Activated naive CD4-positive, alpha-beta T cell treated with anti-CD3 and anti-CD28 coated beads, Interleukin-2, amount 50 U/mL, for 72 hours (primary cell): ENCODE measurements around the gene MYADML2. TPM values are rescaled to one million over a fixed set of nuclear protein-coding genes. Genes with fewer than 3 reads are reported as not detected.
A peak's percentile ranks its signal among the peaks of the same experiment; 100 is the strongest.

ENCODE experiments used
- ATAC-seq, 2 donors: fragments of 150-1000 bp; cut with Tn5 transposase; 2 replicates each; pipeline ENCODE4 v1.10.0; 2021; ENCODE audit warnings: mild to moderate bottlenecking in 2 of 2, moderate library complexity in 2 of 2
- DNase-seq, 2 donors: peaks; one replicate each; pipeline ENCODE4 v3.0.0; 2021 to 2022; ENCODE audit warnings: low spot score in 2 of 2
- H3K27ac Mint-ChIP-seq, 2 donors: one replicate each; pipeline ENCODE4 v1.8.0; 2022; ENCODE audit warnings: mild to moderate bottlenecking in 2 of 2, mixed read lengths in 2 of 2
- H3K36me3 Mint-ChIP-seq, 2 donors: one replicate each; pipeline ENCODE4 v1.8.0; 2022; ENCODE audit warnings: mixed read lengths in 2 of 2
- H3K9me3 Mint-ChIP-seq, 2 donors: one replicate each; pipeline ENCODE4 v1.8.0; 2022; ENCODE audit warnings: mixed read lengths in 2 of 2
- total RNA-seq, 2 donors: library from RNA; stranded (reverse); gene quantifications; one replicate each; pipeline ENCODE4 v1.2.3, GENCODE V29; 2022

The MYADML2 gene
- total RNA-seq, 2 donors from 2014 or later = not detected

DNA sequence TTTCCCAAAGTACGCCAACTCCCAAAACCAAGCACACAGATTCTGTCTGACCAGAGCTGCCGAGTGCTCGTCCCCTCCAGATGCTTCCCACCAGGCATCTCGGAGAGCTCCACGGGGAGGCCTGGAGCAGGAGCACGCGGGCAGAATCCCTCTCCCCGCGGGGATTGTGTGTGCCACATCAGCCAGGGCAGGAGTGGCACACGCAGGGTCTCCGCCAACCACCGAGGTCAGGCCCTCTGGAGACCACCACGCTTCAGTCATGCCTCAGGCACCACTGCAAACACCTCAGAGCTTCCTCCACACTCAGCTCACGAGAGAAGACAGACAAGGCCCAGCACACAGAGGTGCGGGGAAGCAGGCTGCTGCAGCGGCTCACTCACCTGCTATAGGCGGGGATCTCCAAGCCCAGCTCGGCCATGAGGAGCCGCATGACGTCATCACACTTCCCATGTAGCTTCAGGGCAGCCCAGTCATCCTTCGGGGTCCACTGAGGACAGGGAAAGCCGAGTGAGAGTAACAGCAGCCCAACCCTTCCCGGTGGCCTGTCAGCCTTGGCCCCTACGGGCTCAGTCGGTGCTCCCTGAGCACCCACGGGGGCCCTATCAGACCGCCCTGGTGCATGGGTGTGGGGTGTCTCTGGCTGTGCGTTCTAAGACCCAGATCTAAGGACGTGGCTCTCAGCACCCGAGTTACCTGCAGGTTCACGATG is 33.5 kb downstream of the MYADML2 start:
- no peak for ATAC-seq
- no peak for DNase-seq
- Mint-ChIP-seq H3K9me3 (no peaks in the 10 kb centered on the region), H3K27ac (no peak overlapping the region), H3K36me3 (peaks cover 0 to 8% of the 10 kb centered on the region in 2 donors)

DNA sequence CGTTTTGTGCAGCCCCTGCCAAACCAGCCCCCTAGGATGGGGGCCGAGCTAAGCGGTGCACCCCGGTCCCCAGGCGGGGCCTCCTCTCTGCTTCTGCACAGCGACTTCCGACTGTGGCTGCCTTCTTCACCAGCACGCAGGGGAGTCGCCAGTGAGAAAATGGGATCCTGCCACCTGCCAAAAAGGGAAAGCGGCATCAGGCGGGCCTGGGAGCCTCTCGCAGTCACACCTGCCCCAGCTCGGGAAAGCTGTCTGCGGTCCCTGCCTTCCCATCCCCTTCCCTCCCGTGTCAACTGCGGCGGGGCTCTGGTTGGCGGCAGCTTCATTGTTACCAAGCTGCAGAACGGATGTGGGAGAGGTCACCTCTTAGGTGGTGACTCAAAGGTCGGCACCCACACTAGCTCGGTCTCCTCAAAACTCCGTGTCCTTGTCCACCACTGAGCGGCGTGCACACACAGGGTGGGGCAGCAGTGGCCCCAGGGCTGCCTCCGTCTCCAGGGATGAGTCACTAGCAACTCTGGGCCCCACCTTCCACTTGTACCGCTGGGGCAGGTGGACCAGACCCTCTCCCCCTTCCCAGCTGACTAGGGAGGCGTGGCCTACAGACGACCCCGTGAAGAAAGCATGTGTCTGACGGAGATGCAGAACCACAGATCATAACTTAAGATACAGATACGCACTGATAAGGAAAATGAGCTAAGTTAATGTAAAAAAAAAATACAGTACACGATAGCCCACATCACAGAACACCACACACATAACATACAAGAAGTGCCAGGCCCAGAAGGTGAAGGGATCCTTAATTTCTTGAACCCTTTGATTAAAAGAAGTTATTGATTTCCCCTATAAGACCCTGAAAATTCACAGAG is 34.4 kb downstream of the MYADML2 start:
- DNase-seq = no peak
- Mint-ChIP-seq H3K36me3 (peaks cover 0 to 8% of the 10 kb centered on the region in 2 donors), H3K27ac (no peak overlapping the region), H3K9me3 (no peaks in the 10 kb centered on the region)
- no peak for ATAC-seq

DNA sequence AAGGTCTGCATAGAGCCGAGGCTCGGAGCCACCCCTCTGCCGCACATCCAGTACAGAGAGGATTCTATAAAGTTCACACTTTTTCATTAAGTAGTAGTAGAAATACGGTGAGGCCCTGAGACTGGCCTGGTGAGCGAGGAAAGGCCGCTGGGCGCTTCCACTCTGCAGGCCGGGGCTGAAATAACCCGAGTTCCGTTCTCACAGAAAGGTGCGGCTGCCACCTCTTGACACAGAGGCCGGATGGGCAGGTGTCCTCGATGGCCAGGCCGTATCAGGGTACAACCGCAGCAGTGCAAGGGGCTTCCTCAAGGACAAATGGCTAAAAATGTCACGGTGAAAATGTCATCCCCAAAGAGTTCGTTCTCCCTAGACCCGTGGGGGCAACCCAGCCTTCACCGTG is 35.1 kb downstream of the MYADML2 start:
- Mint-ChIP-seq H3K9me3 (no peaks in the 10 kb centered on the region), H3K36me3 (peaks cover 0 to 3% of the 10 kb centered on the region in 2 donors), H3K27ac (no peak overlapping the region)
- no peak for ATAC-seq
- no peak for DNase-seq

DNA sequence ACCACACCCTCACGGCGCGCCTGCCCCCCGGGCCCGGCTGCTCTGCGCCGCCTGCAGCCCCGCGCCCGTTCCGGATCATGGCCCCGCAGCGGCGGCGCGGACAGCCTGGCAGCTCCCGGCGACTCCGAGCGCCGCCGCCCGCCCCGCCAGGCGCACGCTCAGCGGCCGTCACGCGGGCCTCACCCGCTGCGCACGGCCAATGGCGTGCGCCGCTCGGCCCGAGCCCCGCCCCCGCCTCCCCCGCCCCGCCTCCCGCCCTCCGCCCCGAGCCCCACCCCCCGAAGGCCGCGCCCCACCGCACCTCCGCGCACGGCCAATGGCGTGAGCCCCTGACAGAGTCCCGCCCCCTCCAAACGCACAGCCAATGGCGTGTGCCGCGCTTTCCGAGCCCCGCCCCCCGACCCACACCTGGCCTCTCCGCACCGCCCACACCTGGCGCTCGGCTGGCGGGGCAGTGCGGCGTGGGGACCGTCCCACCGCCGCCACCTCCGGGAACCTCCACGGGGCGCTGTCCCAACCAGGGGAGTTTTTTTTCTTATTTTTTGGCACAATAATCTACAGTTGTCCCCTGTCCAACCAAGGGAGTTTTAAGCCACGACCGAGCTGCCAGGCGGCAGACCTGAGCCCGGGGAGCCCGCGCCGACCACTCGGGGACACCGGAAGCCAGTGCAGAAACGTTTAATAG is 35.6 kb downstream of the MYADML2 start, which contains the start of gene PCYT2:
TSS of gene PCYT2 (minus strand) at position 123 of the 685 bp plus-strand sequence. CDS start at position 79, 44 bp downstream.
- H3K27ac Mint-ChIP-seq = no peak within 1 kb of the TSS
- no peaks in the 10 kb centered on the region for H3K9me3 Mint-ChIP-seq
- ATAC-seq = peak; percentile 93 to 94
- no peaks in the 10 kb centered on the region for H3K36me3 Mint-ChIP-seq
- peak; percentile 93 for DNase-seq

DNA sequence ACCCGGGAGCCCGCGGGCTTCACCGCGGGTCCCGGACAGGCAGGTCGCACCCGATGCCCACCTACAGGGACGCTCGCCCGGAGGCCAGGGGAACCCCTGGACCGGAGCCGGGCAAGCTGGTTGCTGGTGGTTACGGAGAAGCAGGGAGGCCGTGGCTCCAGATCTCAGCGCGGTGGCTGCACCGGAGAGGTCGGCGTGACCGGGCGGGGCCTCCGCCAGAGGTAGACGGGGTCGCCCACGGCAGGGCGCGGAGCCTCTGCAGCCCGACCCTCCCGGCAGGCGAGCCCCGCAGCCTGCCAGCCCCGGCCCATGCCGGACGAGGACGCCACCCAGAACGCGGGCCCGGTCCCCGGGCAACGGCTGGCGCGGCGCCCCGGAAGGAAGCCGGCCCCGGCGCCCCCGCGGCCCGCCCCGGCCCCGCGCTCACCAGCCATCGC is 36.2 kb downstream of the MYADML2 start:
- no peak overlapping the region for H3K27ac Mint-ChIP-seq
- DNase-seq (no peak), ATAC-seq (peak in 1 of 2 donors; percentile 28)
- no peaks in the 10 kb centered on the region for H3K9me3 Mint-ChIP-seq
- H3K36me3 Mint-ChIP-seq = no peaks in the 10 kb centered on the region

DNA sequence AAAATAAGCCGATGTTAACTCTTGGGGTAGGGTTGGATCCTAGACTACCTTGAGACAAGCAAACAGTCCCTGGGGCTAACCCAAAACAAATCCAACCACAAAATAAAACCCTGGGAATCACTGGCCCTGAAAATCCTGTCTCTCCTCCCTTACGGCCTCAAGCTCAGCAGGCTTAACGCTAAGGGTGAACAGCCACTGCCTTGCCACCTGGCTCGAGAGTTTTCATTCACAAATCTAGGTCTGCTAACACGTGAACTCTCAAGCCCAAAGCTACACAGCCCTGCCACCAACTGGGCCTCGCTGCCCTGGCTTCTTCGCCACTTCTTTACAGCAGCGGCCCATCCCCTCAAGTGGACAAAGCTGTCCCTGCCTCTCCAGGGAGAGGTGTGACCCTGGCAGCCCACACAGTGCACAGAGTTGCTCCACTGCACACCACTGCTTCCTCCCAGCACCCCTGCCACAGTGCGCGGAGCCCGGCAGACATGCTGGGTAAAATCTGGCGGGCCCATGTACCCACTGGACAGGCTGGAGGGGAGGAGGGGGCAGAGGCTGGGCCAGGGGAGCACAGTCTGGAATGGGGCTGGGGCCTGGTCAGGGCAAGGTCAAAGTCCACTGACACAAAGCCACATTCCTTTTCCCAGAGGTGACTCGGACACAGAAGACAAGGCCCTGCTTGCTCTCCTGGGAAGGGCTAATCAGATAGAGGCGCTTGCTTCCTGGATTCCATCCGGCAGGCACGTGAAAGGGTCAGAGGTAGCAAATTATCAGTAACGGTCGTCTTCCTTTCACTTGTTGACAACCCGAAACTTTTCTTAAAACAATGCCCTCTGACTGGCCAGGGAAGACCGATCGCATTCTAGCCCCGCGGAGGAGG is 36.8 kb downstream of the MYADML2 start:
- Mint-ChIP-seq H3K9me3 (no peaks in the 10 kb centered on the region), H3K27ac (peak overlapping the region in 1 of 2 donors; percentile 50), H3K36me3 (no peaks in the 10 kb centered on the region)
- no peak for ATAC-seq
- no peak for DNase-seq

DNA sequence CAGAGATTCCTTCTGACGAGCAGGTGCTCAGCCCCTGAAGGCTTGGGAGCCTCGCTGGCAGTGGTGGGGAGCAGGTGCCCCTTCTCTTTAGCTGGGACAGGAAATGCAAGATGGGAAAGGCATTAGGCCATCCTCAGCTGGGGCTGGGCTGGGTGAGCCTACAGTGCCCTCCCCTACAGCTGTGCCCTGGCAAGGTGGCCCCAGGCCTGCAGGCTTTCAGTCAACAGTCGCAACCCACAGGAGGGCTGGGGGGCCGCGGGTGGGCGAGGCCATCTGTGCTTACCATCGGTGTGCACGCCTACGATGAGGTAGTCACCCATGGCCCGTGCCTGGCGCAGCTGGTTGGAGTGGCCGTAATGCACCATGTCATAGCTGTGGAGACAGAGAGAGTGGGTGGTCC is 37.8 kb downstream of the MYADML2 start:
- DNase-seq (no peak), ATAC-seq (no peak)
- Mint-ChIP-seq H3K27ac (no peak overlapping the region), H3K36me3 (no peaks in the 10 kb centered on the region), H3K9me3 (no peaks in the 10 kb centered on the region)

DNA sequence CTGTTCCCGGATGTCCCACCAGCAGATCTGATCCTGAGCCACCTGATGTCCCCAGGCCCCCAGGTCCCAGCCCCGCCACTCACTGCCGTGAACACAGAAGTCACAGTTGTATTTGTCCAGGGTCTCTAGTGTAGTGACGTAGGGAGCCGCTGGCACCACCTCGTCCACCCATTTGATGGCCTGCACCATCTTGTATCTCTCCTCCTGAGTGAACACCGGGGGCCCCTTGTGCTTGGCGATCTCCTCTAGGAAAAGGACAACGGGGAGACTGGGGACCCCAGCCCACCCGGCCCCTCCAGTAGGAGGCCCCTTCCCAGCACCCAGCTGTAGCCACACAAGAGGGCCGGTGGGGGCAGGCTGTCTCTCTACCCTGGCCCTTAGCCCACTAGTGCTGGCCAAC is 38.2 kb downstream of the MYADML2 start:
- Mint-ChIP-seq H3K27ac (no peak overlapping the region), H3K36me3 (no peaks in the 10 kb centered on the region), H3K9me3 (no peaks in the 10 kb centered on the region)
- DNase-seq = no peak
- ATAC-seq = no peak

DNA sequence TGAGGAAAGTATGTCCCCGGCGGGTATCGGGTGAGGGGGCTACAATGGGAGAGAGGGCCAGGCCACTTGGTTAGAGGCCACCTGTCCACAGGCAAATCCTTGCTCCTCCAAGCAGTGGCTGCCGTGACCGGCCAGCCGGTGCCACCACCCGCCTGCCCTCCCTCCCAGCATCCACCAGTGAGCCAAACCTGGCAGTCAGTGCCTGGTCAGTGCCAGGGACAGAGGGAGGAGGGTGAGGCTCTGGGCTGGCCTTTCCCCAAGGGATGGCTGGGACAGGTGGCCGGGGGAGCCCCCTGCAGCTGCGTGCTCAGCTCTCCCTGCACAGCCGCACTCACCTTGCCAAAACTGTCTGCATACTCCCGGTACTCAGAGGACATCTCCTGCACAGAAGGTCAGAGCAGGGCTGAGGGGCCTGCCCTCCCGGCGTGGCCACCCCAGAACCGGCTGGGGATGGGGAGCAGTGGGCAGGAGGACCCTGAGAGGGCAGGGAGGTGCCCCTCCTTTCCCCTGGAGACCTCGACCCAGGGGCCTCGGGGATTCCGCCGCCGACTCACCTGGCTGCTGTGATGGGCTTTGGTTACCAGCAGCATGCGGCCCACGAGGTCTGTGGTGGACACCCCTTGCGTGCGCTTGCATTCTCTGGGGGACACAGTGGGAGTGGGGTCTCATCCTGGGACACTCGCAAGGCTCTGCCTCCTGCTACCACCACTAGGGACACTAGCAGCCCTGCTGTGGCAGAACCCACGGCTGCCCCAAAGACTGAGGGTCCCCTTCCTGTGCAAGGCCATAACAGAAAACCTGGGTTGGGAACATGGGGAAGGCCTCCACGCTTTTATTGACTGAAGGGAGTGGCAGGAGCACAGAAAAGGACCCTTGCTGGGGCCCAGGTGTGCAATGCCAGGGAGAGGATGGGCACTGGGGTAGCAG is 39.6 kb downstream of the MYADML2 start:
- Mint-ChIP-seq H3K27ac (no peak overlapping the region), H3K9me3 (no peaks in the 10 kb centered on the region), H3K36me3 (no peaks in the 10 kb centered on the region)
- DNase-seq (no peak), ATAC-seq (no peak)

DNA sequence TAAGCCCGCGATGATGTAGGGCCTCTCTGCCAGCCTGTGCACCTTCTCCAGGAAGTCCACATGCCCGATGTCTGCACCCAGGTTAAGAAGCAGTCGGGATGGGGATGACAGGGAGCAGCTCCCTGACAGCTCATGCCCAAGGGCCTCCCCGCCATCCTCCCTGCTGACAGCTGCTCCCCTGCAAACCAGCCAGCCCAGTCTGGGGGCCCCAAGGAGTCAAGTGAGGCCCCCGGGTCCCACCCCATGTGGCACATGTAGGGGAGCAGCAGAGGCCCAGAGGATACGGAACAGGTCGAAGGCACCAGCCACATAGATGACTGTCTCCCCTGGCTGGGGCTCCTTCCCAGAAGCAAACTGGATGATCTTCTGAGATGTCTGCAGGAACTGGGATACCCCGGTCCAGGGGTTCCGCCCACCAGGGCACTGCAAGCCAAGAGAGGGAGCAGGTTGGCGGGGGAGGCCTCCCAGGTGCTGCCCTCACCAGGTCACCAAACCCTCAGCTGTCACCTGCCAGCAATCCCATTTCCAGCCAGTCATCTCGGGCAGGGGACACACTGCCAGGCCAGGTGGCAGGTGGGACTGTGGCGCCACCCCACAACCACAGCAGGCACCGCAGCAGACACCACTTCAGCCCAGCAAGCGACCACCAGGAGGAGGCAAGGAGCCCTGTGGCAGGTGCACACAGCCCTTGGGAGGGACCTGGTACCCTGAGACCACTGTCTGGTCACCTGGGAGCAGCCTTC is 40.4 kb downstream of the MYADML2 start:
- ATAC-seq (no peak), DNase-seq (no peak)
- H3K9me3 Mint-ChIP-seq = no peaks in the 10 kb centered on the region
- H3K27ac Mint-ChIP-seq = no peak overlapping the region
- H3K36me3 Mint-ChIP-seq = no peaks in the 10 kb centered on the region

DNA sequence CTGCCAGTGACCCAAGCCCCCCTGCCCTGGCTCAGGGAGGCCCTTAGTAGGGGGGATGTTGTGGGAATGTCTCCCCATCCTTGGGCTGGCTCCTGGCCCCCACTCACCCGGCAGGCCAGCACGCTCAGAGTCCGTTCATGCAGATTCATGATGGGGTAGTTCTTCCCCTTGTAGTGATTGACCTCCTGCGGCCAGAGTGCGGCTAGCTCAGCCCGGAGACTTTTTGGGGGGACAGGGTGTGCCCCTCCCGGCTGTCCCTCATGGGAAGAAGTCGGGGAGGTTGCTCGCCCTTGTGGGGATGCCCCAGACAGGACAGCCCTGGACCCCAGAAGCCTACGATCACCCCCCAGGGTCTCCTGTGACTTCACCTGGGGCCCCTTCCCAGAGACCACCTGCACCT is 41.0 kb downstream of the MYADML2 start:
- no peak overlapping the region for H3K27ac Mint-ChIP-seq
- DNase-seq (no peak), ATAC-seq (no peak)
- no peaks in the 10 kb centered on the region for H3K9me3 Mint-ChIP-seq
- peaks cover 0 to 3% of the 10 kb centered on the region in 2 donors for H3K36me3 Mint-ChIP-seq

DNA sequence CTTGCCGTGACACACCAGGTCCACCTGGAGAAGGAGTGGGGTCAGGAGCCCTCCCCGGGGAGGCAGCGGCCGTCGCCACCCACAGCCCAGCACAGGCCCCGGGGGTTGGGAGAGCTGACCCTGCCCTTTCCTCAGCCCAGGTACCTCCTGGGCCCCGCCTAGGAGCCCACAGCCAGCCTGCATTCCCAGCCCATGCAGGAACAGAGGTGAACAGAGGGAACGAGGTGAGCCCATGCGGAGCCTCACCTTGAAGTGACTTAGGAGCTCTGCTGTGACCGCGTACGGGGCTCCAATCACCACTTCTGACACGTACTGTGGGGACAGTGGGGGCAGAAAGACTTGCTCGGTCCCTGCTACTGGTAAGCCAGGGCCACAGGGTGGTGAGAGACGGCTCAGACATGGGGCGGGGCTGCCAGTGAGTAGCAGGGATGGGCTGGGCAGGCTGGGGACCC is 41.6 kb downstream of the MYADML2 start:
- Mint-ChIP-seq H3K27ac (no peak overlapping the region), H3K9me3 (no peaks in the 10 kb centered on the region), H3K36me3 (peaks cover 4 to 8% of the 10 kb centered on the region in 2 donors)
- ATAC-seq (no peak), DNase-seq (no peak)

DNA sequence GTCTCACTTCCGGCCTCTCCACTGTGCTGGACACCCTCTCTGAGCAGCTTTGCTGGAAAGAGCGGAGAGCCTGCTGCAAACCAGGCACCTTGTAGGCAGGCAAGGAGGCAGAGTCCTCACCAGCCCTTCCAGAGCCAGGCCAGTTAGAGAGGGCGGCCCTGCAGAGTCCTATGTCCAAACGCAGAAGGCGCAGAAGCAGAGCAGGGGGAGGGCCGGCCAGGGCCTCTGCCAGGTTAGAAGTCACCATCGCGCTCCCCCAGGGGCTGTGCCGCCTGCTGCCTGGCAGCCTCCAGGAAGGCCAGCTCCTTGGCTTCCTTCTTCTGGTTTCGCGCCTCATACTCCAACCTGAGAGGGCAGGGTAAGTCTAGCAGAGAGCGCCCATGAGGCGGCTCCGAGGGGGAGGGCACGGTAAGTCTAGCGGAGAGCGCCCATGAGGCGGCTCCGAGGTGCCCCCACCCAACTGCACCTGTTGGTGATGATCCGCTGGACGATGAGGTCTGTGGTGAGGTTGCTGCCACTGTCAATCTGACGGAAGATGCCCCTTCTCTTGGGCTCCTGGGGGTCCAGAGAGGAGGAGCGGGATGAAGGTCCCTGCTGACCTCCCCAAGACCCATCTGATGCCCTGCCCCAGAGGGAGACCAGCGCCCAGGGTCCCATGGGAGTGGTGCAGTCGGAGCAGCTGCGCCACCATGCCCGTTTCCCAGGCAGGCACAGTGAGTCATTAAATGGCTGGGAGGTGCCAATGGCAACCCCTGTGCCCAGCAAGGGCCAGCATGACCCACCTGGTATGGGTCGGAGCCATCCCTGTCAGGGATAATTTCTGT is 42.2 kb downstream of the MYADML2 start:
- Mint-ChIP-seq H3K36me3 (peaks cover 11 to 14% of the 10 kb centered on the region in 2 donors), H3K9me3 (no peaks in the 10 kb centered on the region), H3K27ac (no peak overlapping the region)
- DNase-seq (no peak), ATAC-seq (no peak)
